Measurements from ENCODE around the gene C11orf24. TPM values are rescaled to one million over a fixed set of nuclear protein-coding genes. Genes with fewer than 3 reads are reported as not detected.
"Not testable (repeated sequence)": the region's sequence is repeated elsewhere in the genome, so short reads cannot be mapped to it uniquely, and the experiment has no call there.

C11orf24 gene
- total RNA-seq, 1 experiment from 2014 or later = 31.5 TPM

DNA sequence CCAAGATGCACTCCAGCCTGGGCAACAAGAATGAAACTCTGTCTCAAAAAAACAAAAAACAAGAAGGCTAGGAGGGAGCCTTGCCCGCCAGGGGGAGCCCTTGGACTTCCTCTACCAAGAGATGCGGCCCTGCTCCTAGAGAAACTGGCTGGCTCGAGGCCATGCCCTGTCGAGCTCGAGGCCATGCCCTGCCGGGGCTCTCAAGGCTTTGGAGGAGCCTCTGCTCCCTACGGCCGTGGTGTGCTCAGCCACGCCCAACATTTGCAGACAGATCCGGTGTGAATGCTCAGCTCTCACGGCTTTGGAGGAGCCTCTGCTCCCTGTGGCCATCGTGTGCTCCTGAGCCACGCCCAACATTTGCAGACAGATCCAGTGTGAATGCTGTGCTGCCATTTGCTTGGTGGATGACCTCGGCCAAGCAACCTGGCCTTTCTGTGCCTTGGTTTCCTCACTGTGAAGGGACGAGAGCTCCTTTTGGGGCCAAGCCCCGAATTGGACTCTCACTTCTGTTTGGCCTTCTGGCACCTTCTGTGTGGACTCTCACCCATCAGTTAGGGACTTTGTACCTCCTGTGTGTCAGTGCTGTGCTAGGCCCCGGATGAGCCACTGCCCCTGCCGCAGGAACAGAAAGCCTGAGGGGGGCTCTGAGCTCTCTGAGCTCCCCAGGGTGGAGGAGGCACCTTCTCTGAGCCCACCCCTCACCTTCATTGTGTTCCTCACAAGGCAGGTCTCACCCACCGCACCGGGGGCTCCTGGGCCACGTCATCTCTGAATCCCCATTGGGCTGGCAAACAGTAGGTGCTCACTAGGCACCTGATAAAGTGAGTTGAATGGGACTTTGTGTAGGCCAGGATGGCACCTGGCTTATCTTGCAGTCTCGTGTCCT lies 14.1 kb downstream of the C11orf24 start:
- DNase-seq (ENCODE audit: extremely low read depth, low read depth) = peak; percentile 83

DNA sequence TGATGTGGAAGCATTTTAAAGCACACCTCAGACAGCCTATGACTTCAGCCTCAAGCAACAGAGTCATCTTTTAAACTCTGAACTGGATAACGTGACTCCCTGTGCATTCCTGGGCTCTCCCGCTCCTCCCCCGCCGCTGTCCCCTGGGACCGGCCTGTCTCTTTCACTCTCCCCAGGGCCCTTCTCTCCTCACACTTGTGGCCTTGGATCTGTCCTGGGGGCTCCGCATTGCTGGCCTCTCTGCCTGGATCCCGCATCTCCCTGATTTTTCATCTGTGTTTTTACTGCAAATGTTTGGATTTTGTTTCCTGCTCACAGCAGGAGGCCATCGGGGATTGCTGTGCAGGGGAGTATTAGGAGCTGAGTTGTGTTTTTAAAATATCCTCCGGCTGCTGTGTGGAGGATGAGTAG lies 15.4 kb downstream of the C11orf24 start:
- no peak for DNase-seq (ENCODE audit: extremely low read depth, low read depth)

GRCh38 chr11:68255526-68255925 lies 16.2 kb downstream of the C11orf24 start:
- no peak for DNase-seq (ENCODE audit: extremely low read depth, low read depth)

GRCh38 chr11:68254421-68254820 lies 17.4 kb downstream of the C11orf24 start:
- no peak for DNase-seq (ENCODE audit: extremely low read depth, low read depth)

GRCh38 chr11:68251765-68252164 lies 20.0 kb downstream of the C11orf24 start:
- no peak for DNase-seq (ENCODE audit: extremely low read depth, low read depth)

DNA sequence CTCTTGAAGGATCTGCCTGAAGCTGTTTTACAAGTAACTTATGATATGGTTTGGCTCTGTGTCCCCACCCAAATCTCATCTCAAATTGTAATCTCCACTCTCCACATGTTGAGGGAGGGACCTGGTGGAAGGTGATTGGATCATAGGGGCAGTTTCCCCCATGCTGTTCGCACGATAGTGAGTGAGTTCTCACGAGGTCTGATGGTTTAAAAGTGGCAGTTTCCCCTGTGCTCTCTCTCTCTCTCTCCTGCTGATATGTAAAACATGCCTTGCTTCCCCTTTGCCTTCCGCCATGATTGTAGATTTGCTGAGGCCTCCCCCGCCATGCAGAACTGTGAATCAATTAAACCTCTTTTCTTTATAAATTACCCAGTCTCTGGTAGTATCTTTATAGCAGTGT lies 26.9 kb downstream of the C11orf24 start:
- DNase-seq (ENCODE audit: extremely low read depth, low read depth) = not testable (repeated sequence)

GRCh38 chr11:68243847-68244246 lies 27.9 kb downstream of the C11orf24 start:
- DNase-seq (ENCODE audit: extremely low read depth, low read depth) = not testable (repeated sequence)

GRCh38 chr11:68242616-68243015 lies 29.2 kb downstream of the C11orf24 start:
- no peak for DNase-seq (ENCODE audit: extremely low read depth, low read depth)

- no peak for DNase-seq (ENCODE audit: extremely low read depth, low read depth)
Measured at GRCh38 chr11:68231621-68232020, 40.2 kb downstream of the C11orf24 start.

DNA sequence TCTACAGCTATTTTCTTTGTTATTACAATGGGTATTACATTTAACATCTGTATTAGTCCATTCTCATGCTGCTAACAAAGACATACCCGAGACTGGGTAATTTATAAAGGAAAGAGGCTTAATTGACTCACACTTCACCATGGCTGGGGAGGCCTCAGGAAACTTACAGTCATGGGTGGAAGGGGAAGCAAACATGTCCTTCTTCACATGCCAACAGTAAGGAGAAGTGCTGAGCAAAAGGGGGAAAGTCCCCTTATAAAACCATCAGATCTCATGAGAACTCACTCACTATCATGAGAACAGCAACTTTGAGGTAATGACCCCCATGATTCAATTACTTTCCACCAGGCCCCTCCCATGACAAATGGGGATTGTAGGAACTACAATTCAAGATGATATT lies 42.2 kb downstream of the C11orf24 start:
- DNase-seq (ENCODE audit: extremely low read depth, low read depth) = no peak

DNA sequence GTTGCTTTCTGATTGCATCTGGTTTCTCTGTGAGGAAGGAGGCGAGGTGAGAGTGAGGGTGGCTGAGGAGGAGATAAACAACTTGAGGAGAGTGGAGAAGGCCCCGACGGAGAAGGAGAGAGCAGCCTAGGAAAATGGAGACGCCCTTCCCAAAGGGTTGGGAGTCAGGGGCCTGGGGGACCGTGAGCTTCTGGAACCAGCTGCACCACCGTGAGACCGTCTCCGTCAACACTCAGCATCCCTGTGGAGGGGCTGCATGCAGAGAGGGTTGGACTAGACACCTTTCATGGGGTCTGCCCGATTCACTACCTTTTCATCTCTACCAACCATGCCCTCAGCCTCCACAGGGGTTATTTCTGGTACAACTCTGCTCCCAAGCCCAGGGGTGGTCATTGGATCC lies 45.4 kb downstream of the C11orf24 start:
- DNase-seq (ENCODE audit: extremely low read depth, low read depth) = no peak

DNA sequence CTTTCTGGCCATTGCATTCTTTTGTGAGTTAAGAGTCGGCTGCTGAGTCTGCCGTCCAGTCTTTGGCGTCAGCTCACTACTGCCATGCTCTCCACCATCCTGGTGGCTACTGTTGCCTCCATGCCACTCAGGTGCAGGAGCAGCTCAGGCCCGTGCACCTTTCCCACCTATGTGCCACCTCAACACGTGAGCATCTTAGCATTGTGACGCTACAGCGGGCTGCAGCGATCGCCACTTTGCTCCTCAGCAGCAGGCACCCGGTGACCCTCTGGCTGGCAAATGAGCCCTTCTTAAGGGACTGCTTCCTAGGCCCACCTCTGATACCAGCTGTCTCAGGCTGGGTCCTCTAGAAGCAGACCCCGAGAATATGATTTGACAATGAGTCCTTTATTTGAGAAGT lies 47.2 kb downstream of the C11orf24 start:
- no peak for DNase-seq (ENCODE audit: extremely low read depth, low read depth)

GRCh38 chr11:68223275-68223674 lies 48.5 kb downstream of the C11orf24 start:
- no peak for DNase-seq (ENCODE audit: extremely low read depth, low read depth)

DNA sequence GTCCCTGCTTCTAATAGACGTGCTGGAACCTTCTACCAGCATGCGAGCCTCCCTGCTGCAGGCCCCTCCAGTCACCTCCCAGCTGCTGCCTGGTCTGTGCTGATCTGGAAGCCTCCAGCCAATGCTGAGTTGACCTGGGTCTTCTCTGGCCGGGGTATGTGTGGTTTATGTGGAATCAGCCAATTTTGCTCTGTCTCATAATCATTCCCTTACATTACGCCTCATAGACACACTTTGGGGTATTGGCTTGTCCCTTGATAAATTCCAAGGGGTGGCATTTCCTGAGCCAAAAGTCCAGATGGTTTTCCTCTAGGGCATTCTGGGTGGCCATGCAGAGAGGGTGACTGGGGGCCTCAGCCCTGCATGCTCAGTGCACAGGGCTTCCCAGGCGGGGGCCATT lies 50.4 kb downstream of the C11orf24 start:
- DNase-seq (ENCODE audit: extremely low read depth, low read depth) = no peak

DNA sequence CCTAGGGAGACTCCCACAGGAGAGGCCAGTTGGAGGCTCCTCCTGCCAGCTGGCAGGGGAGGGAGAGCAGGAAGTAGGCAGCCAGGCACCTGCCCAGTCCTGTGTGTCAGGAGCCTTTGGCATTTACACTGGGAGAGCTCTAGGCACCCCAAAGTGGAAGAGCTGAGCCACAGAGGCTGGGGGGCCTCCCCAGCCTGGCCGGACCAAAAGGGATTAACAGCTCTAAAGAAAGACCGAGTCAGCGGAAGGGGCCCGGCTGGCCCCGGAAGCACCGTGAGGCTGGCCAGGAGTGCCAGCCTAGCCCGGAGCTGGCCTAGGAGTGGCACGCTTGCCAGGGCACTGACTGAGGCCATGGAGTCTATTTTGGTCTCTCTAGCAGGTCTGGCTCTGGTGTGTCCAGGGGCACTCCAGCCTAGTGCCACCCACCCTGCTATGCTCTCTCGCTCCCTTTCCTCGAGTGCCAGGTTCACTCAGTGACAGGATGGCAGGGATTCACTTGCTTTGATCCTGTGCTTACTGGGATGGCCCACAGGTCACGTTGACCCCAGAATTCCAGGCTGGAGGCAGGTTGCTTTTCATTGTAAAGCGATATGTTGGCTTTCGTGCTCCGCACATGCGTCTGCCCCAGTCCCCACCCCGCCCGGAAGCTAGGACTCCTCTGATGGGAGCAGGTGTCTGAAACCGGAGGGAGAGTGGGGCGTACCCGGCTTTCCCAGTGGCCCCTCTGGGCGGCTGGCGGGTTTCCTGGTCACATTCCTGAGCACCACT lies 55.4 kb downstream of the C11orf24 start:
- DNase-seq (ENCODE audit: extremely low read depth, low read depth) = no peak

DNA sequence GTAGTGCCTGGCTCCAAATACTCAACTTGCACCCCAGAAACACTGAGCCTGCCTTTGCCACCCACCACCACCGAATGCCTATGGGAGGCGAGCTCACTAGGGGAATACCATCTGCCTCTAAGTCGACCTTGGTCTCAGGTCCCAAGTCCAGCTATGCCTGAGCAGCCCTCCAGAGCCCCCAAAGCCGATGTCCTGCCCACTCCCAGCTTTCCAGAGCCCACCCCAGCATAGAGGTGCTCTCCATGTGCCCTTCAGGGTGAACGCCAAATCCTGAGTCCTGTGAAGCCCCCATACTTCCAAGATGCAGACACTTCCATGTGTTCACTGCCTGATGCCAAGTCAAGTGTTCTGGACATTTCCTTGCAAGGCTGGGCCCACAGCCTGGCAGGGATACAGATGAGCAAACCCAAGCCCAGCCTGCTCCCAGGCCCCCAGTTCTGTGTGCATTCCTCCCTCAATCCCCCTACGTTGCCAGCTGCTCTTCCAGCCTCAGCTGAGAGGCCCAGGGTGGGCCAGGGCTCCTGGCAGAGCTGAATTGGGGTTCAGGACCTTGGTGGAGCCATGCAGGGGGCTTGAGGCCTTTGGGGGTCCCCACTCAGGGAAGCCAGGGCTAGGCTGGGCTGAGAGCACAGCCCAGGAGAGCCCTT lies 56.1 kb downstream of the C11orf24 start:
- no peak for DNase-seq (ENCODE audit: extremely low read depth, low read depth)

- no peak for DNase-seq (ENCODE audit: extremely low read depth, low read depth)
Measured at GRCh38 chr11:68215087-68215445, 56.7 kb downstream of the C11orf24 start.

DNA sequence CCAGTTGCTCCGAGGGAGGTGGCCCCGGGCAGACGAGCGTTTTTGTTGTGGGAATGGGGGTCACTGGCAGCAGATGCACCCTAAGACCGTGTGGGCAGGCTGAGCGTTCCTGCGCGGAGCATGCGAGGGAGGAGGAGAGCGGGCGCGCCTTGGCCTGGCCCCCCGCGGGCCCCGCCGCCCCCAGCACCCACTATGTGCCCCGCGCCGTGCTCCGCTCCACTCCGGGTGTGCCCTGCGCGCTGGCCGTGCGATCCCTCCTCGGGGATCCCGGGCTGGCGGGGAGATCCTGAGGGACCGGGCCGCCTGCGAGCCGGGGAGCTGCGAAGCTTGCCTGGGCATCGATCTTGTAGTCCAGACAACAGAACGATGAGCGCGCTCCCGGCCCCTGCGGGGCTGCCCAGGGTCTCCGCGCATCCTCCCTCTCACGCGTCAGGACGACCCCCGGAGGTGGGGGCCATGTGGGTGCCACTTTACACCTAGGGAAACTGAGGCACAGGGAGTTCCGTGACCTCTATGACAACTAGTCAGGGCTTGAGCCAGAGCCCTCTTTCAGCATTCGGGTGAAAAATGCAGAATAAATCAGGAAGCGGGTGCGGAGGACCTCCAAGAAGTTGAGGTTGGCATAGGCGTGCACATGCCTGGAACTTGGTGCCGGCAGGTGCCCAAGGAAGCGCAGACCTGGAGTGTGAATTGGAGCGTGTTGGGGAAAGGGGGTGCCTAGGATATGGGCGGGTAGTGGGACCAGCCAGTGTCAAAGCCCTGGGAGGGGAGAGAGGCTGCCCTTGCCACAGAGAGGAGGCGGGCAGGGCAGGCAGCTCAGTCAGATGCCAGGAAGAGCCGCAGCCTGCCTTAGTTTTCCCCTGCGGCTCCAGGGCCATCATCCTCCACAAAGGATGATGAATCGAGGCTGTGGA lies 57.3 kb downstream of the C11orf24 start:
- no peak for DNase-seq (ENCODE audit: extremely low read depth, low read depth)

GRCh38 chr11:68213555-68214172 lies 58.1 kb downstream of the C11orf24 start:
- peak; percentile 67 for DNase-seq (ENCODE audit: extremely low read depth, low read depth)

DNA sequence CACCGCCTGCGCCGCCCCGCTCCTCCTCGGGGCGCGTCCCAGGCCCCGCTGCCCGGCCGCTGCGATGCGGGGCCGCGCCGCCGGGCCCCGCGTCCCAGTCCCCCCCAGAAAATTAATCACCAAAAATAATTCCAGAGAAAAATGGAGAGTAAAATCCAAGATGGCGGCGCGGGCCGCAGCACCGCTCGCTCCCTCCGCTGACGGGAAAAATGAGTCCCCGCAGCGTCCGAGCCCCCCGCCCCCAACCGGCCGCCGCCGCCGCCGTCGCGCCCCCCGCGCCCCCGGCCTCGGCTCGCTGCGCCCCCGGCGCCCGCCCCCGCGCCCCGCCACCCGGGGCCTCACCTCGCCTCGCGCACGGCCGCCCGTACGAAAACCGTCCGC lies 58.6 kb downstream of the C11orf24 start, which contains the start of gene KMT5B:
KMT5B (minus strand) TSS at position 162 of the 381 bp plus-strand sequence. CDS start 23,220 bp downstream, outside the sequence.
- no peak for DNase-seq (ENCODE audit: extremely low read depth, low read depth)

All from NCI-H460 (cell line).